DMS 273 (cell line): ENCODE data around the gene IL11.

Source experiments
- DNase-seq: peaks from one replicate; lab custom pipeline; 2025; ENCODE audit not compliant: unreplicated experiment; lab: John Stamatoyannopoulos, UW

The IL11 gene

GRCh38 chr19:55353803-55354697 lies 16.2 kb downstream of the IL11 start:
- DNase-seq, result peak; percentile 66

- DNase-seq, result no peak
These were observed 16.9 kb downstream of the IL11 start for GRCh38 chr19:55353356-55353802.

- no peak for DNase-seq
These were observed 17.6 kb downstream of the IL11 start for GRCh38 chr19:55352549-55353145.

- no peak for DNase-seq
These were observed 18.2 kb downstream of the IL11 start for GRCh38 chr19:55352040-55352439.

- DNase-seq, result no peak
These were observed 19.5 kb downstream of the IL11 start for GRCh38 chr19:55350620-55351315.

- peak; percentile 47 for DNase-seq
These were observed 21.8 kb downstream of the IL11 start for GRCh38 chr19:55348317-55349034.

GRCh38 chr19:55347442-55348009 lies 22.7 kb downstream of the IL11 start:
- DNase-seq, result no peak

- DNase-seq, result no peak
These were observed 23.4 kb downstream of the IL11 start for GRCh38 chr19:55346725-55347441.

- peak; percentile 57 for DNase-seq
These were observed 24.2 kb downstream of the IL11 start for GRCh38 chr19:55345818-55346724.

- no peak for DNase-seq
These were observed 25.0 kb downstream of the IL11 start for GRCh38 chr19:55345101-55345817.

- DNase-seq, result peak; percentile 84
These were observed 25.8 kb downstream of the IL11 start for GRCh38 chr19:55344444-55344843.

- DNase-seq, result no peak
These were observed 28.4 kb downstream of the IL11 start for GRCh38 chr19:55341595-55342531.

GRCh38 chr19:55341171-55341588 lies 29.1 kb downstream of the IL11 start:
- peak; percentile 90 for DNase-seq

- peak; percentile 76 for DNase-seq
These were observed 29.5 kb downstream of the IL11 start for GRCh38 chr19:55340784-55341147.

- DNase-seq, result no peak
These were observed 30.1 kb downstream of the IL11 start for GRCh38 chr19:55339889-55340783.

- DNase-seq, result peak; percentile 100
These were observed 31.0 kb downstream of the IL11 start, which contains the start of gene KMT5C for GRCh38 chr19:55339105-55339888. TSS of gene KMT5C (plus strand) at chr19:55339876. CDS start at chr19:55341937, 2,061 bp downstream.
